Measurements from ENCODE around the gene FTCD. TPM values are rescaled to one million over a fixed set of nuclear protein-coding genes. Genes with fewer than 3 reads are reported as not detected.

Gene FTCD
- total RNA-seq, 4 donors from 2014 or later, result not detected

- Histone ChIP-seq H3K27ac (no peak overlapping the region), H3K36me3 (no peaks in the 10 kb centered on the region), H3K27me3 (no peaks in the 10 kb centered on the region), H3K9me3 (no peaks in the 10 kb centered on the region), H3K4me1 (peaks cover 7% of the 10 kb centered on the region), H3K4me3 (no peak overlapping the region)
- WGBS, result 8% methylated on average over 8 of the region's 18 CpGs
- peak in 1 of 2 donors; percentile 75 for DNase-seq (ENCODE audit: low spot score in 2 of 2)
- TF ChIP-seq CTCF (IDR thresholded peaks at IDR 0.05), result no peak
- no peak for TF ChIP-seq EP300 (IDR thresholded peaks at IDR 0.05)
- TF ChIP-seq POLR2A (IDR thresholded peaks at IDR 0.05), result no peak
- TF ChIP-seq POLR2AphosphoS5 (IDR thresholded peaks at IDR 0.05), result no peak
Measured at GRCh38 chr21:46152927-46153246, 2.5 kb downstream of the FTCD start.

GRCh38 chr21:46151989-46152926 lies 3.1 kb downstream of the FTCD start:
- H3K36me3 ChIP-seq, result no peaks in the 10 kb centered on the region
- peak; percentile 44 to 58 for DNase-seq (ENCODE audit: low spot score in 2 of 2)
- peaks cover 7% of the 10 kb centered on the region for H3K4me1 ChIP-seq
- 81% methylated on average over 36 of the region's 45 CpGs for WGBS
- TF ChIP-seq POLR2A (IDR thresholded peaks at IDR 0.05), result no peak
- no peak for TF ChIP-seq POLR2AphosphoS5 (IDR thresholded peaks at IDR 0.05)
- no peak for TF ChIP-seq EP300 (IDR thresholded peaks at IDR 0.05)
- TF ChIP-seq CTCF (IDR thresholded peaks at IDR 0.05), result no peak
- no peaks in the 10 kb centered on the region for H3K9me3 ChIP-seq
- H3K27me3 ChIP-seq, result no peaks in the 10 kb centered on the region
- H3K27ac ChIP-seq, result no peak overlapping the region
- no peak overlapping the region for H3K4me3 ChIP-seq

GRCh38 chr21:46151261-46151988 lies 4.0 kb downstream of the FTCD start:
- no peak for TF ChIP-seq EP300 (IDR thresholded peaks at IDR 0.05)
- TF ChIP-seq POLR2A (IDR thresholded peaks at IDR 0.05), result no peak
- no peak for TF ChIP-seq CTCF (IDR thresholded peaks at IDR 0.05)
- TF ChIP-seq POLR2AphosphoS5 (IDR thresholded peaks at IDR 0.05), result no peak
- H3K27me3 ChIP-seq, result no peaks in the 10 kb centered on the region
- peak; percentile 59 to 78 for DNase-seq (ENCODE audit: low spot score in 2 of 2)
- peaks cover 7% of the 10 kb centered on the region for H3K4me1 ChIP-seq
- H3K4me3 ChIP-seq, result no peak overlapping the region
- H3K27ac ChIP-seq, result no peak overlapping the region
- H3K36me3 ChIP-seq, result no peaks in the 10 kb centered on the region
- 93% methylated on average over 3 of the region's 47 CpGs for WGBS
- H3K9me3 ChIP-seq, result no peaks in the 10 kb centered on the region

- DNase-seq (ENCODE audit: low spot score in 2 of 2), result peak; percentile 44 to 70
- peaks cover 7% of the 10 kb centered on the region for H3K4me1 ChIP-seq
- H3K36me3 ChIP-seq, result no peaks in the 10 kb centered on the region
- TF ChIP-seq CTCF (IDR thresholded peaks at IDR 0.05) (no peak), POLR2AphosphoS5 (IDR thresholded peaks at IDR 0.05) (no peak), POLR2A (IDR thresholded peaks at IDR 0.05) (no peak), EP300 (IDR thresholded peaks at IDR 0.05) (no peak)
- WGBS, result 69% methylated on average over 2 of the region's 24 CpGs
- H3K9me3 ChIP-seq, result no peaks in the 10 kb centered on the region
- H3K27ac ChIP-seq, result no peak overlapping the region
- no peak overlapping the region for H3K4me3 ChIP-seq
- no peaks in the 10 kb centered on the region for H3K27me3 ChIP-seq
Measured at GRCh38 chr21:46150491-46151121, 4.8 kb downstream of the FTCD start.

Measured in suprapubic skin (tissue), 4 donors.